HG02798 (cell line): ENCODE measurements around the gene BMP8A.
"Not testable (repeated sequence)": the region's sequence is repeated elsewhere in the genome, so short reads cannot be mapped to it uniquely, and the experiment has no call there.

Source experiments
- ATAC-seq: cut with Tn5 transposase; IDR thresholded peaks from one replicate; pipeline ENCODE4 v1.9.1; 2021; ENCODE audit warnings: mild to moderate bottlenecking; ENCODE audit not compliant: unreplicated experiment, poor library complexity

Gene BMP8A

DNA sequence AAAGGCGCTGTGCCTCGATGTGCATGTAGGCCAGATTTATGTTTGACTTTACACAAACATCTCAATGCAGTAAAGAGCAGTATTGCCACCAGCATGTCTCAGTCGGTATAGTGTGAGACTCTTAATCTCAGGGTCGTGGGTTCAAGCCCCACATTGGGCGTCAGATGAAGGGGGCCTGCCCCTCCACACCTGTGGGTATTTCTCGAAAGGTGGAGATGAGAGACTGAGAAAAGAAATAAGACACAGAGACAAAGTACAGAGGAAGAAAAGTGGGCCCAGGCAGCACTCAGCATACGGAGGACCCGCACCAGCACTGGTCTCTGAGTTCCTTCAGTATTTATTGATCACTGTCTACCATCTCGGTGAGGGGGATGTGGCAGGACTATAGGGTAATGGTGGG is 13.0 kb downstream of the BMP8A start:
- not testable (repeated sequence) for ATAC-seq

DNA sequence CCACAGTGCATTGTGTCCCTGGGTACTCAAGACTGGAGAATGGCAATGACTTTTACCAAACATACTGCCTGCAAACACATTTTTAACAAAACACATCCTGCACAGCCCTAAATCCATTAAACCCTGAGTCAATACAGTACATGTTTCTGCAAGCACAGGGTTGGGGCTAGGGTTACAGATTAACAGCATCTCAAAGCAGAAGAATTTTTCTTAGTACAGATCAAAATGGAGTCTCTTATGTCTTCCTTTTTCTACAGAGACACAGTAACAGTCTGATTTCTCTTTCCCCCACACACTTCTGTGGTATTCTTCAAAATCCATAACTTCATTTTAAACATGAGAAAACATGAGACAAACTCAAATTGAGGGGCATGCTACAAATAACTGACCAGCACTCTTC is 13.9 kb downstream of the BMP8A start:
- no peak for ATAC-seq

DNA sequence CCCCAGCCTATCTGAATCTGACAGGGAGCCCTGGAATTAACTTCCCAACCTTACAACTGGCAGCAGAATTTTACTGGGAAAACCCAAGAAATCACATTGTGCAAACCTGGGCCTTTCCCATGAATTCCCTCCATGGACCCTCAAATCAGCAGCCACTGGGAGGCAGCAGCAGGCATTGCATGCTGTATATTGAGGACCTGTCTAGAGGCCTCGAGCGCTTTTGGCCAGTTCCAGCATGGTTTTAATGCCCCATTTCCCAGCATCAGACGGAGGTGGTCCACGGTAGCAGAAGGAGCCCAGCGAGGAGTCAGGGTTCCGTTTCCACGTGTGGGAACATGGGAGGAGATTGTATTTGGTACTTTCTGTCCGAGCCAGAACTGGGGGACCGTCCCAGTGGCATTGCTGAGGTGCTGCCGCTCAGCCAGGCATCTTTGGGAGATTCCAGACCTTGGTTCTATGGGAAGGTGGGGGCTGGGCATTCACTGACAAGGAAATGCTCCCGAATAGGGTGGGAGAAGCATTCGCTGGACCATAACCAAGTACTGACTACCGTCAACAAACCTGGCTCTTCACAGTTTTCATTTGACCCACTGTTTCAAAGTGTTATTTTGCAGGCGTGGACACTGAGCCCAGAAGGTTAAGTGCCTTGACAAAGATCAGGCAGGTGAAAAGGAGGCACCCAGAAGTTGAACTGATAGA is 15.9 kb downstream of the BMP8A start:
- ATAC-seq, result no peak

DNA sequence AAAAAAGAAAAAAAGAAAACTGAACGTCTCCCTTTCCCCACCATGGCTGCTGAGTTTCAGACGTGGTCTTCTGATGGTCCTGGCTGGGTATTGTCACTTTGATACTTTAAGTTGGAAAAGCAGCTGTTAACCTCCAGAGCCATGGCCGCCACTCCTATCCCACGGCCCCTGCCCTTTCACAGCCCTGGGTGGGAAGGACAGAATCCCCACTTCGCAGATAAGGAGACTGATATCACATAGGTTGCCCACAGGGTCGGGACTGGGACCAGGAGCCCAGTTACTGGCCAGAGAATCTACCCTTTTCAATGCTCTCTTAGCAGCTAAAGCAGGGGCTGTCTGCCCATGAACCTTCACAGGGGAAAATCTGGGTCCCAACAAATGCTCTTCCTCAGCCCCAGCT is 16.8 kb downstream of the BMP8A start:
- no peak for ATAC-seq

DNA sequence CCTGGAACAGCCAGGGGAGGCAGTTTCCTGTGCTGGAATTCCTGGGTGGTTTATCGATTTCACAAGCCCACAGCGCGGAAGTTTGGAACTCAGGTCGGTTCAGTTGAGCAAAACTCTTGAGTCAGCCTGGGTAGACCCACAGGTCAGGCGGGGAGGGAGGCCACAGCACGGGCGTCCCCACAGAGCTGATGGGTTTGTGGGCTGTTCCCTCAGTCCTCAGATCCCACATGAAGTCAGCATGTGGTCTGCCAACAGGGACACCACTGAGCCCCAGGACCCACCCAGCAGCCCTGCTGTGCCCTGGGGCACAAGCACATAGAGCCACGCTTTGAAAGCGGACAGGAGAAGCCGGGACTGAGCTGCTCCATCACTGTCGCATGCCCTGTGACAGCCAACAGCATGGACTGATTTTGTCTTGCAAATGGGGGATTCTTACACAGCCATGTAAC is 17.4 kb downstream of the BMP8A start:
- ATAC-seq, result peak; percentile 14

DNA sequence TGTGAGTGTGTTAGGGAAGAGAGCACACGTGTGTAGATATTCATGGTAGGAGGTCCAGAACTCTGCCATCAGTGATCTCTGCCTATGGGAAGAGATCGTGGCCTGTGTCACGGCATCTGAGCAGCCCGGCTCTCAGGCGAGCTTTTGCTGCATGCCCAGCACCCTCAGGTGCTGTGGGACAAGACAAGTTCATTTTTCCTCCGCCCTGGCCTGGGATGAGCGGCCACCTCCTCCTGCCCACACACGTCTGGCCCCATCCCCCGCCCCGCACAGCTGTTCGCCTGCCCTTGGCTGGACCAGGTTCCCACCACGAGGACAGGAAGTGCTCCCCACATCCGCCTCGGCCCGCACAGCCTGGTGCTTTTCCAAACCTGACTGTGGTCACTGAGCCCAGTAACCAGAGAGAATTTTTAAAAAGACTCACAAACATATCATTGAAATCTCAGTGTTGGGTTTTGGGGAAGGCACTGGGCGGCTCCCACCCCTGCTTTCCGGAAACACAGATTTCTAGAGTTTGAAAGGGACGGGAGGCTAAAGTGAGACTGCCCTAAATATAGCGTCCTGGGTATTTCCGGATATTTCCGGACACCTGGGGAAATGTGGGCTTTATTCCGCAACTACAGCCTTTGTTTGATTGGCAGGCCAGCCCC is 18.0 kb downstream of the BMP8A start:
- peak; percentile 72 for ATAC-seq

DNA sequence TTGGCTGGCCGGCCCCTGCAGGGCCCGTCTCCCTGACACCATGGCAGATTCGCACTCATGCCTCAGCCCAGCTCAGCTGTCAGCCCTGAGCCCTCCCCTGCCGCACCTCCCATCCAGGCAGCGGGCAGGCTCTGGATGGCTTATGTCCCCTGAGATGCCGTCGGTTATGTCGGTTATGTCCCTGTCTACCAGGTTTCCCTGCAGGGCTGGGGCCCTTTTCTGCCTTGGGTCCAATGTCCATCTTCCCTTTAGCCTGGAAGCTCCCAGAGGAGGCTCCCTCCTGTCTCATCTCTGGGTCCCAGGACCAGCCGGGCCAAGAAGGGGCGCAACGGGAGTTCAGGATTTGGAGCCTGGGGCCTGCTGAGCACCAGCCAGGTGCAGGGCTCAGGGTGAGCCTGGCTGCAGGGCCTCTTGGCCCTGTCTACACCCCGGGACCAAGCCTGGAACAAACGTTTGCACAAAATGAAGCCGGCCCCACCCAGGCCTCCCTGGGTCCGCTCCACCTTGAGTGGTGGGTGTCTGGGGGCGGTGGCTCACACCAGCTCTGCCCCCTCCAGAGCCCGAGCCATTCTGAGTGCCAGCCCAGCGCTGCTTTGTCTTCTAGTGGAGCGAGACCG is 19.2 kb downstream of the BMP8A start:
- not testable (repeated sequence) for ATAC-seq

DNA sequence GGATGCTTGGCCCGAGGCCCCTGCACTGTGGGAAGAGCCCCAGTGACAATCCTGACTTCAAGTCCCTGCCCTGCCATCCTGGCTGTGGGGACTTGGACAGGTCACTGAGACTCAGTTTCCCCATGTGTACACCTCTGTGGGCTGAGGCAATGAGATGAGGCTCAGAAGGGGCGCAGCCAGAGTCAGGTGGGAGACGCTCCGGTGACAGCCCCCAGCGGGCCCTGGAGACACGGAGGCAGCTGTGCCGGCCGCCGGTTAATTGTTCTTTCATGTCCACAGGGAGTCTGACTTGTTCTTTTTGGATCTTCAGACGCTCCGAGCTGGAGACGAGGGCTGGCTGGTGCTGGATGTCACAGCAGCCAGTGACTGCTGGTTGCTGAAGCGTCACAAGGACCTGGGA is 20.0 kb downstream of the BMP8A start:
- not testable (repeated sequence) for ATAC-seq

DNA sequence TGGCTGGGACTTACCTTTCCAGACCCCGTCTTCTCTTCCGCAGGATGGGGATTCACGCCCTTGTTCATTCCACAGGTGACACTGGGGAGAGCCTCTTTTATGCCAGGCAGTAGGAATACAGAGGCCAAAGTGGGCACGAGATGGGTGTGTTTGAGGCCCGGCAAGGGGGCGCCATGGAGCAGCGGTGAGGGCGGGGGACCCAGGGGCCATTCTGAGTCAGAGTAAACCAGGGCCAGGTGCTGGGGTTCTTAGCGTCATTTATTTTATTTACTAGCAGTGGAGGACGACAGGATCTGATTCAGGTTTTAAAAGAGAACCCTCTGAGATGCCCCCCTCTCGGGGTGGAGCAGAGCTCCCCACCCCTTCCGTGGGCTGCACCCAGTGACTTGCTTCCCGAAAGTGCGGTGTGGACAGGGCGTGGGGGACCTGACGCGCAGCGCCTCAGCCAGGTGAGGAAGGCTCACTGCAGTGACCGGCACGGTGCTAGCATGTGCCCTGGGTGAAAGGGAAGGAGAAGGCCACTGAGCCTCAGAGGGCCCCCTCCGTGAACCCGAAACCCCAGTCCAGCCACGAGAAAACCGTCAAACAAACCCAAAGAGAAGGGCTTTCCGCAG is 20.9 kb downstream of the BMP8A start:
- not testable (repeated sequence) for ATAC-seq

DNA sequence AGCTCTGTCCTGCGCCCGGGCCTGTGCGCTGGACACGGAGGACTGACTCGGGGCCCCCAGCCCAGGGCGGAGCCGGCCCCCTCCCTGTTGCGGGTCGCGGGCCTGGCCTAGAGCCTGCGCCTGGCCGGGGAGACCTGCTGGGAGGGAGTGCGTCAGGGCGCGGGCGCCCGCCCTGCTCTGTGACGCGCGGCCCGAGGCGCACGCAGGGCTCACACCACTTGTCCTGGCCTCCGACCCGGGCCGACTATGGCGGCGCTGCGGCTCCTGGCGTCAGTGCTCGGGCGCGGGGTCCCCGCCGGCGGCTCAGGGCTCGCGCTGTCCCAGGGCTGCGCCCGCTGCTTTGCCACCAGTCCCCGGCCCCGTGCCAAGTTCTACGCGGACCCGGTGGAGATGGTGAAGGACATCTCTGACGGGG is 23.3 kb downstream of the BMP8A start:
- ATAC-seq, result not testable (repeated sequence)

DNA sequence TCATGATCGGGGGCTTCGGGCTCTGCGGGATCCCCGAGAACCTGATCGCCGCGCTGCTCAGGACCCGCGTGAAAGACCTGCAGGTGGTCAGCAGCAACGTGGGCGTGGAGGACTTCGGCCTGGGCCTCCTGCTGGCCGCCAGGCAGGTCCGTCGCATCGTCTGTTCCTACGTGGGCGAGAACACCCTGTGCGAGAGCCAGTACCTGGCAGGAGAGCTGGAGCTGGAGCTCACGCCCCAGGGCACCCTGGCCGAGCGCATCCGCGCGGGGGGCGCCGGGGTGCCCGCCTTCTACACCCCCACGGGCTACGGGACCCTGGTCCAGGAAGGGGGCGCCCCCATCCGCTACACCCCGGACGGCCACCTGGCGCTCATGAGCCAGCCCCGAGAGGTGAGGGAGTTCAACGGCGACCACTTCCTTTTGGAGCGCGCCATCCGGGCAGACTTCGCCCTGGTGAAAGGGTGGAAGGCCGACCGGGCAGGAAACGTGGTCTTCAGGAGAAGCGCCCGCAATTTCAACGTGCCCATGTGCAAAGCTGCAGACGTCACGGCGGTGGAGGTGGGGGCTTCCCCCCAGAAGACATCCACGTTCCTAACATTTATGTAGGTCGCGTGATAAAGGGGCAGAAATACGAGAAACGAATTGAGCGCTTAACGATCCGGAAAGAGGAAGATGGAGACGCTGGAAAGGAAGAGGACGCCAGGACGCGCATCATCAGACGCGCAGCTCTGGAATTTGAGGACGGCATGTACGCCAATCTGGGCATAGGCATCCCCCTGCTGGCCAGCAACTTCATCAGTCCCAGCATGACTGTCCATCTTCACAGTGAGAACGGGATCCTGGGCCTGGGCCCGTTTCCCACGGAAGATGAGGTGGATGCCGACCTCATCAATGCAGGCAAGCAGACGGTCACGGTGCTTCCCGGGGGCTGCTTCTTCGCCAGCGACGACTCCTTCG is 24.0 kb downstream of the BMP8A start:
- ATAC-seq, result not testable (repeated sequence)

DNA sequence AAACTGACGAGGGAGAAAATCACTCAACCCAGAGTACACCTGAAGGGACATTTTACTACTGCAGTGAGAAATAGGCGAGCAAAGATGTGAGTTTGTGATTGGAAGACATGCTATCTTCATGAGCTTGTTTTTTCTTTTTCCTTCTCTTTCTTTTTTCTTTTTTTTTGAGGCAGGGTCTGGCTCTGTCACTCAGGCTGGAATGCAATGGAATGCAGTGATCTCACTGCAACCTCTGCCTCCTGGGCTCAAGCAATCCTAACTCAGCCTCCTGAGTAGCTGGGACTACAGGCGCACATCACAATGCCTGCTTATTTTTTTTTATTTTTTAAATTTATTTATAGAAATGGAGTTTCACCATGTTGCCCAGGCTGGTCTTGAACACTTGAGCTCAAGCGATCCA is 25.4 kb downstream of the BMP8A start:
- ATAC-seq, result not testable (repeated sequence)

DNA sequence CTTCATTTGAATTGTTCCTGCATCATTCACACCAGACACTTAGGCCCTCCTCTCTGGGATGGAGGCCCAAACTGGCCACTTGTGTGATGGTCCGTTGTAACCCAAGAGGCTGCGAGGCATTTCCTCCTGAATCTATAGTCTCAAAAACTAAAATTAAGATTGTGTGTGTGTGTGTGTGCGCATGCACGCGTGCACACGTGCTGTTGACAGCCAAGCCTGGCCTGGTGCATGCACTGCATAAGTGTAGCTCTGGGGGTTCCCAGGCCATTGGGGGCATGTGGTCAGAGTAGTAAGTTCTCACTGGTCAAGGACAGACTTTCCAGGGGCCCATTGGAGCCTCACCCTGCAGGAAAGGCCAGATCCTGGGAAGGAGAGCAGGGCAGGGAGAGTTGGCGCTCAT is 26.5 kb downstream of the BMP8A start:
- ATAC-seq, result not testable (repeated sequence)

DNA sequence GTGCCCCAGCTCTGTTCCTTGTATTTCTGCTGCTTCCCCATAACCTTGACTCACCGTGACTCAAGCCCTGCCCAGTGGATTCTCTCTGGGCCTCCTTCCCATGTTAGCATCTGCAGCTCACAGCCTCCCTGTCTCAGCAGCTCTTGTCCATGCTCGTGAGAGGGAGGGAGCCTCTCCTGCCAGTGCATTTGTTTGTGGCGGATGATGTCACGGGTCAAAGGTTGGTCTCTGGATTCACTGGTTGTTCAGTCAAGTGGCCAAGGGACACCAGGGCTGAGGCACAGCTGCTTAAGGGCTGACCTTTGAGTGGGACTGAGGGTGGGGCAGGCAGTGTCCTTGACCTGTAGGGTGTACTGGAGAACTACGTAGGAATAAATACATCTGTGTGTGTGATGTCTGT is 27.9 kb downstream of the BMP8A start:
- ATAC-seq, result not testable (repeated sequence)

DNA sequence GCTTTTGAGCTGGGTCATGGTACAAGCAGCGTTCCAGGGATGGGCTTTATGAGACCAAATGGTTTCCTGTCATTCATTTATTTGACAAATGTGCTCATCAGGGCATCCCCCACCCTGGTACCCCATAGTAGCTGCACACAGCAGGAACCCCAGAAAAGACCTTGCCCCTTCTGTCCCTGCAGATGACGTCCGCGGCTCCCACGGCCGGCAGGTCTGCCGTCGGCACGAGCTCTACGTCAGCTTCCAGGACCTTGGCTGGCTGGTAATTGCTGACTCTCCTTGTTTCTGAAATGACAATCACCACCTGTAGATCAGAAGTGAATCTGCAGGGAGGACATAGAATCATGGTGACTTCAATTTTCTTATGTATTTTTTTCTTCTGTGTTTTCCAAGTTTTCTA is 30.8 kb downstream of the BMP8A start:
- not testable (repeated sequence) for ATAC-seq

DNA sequence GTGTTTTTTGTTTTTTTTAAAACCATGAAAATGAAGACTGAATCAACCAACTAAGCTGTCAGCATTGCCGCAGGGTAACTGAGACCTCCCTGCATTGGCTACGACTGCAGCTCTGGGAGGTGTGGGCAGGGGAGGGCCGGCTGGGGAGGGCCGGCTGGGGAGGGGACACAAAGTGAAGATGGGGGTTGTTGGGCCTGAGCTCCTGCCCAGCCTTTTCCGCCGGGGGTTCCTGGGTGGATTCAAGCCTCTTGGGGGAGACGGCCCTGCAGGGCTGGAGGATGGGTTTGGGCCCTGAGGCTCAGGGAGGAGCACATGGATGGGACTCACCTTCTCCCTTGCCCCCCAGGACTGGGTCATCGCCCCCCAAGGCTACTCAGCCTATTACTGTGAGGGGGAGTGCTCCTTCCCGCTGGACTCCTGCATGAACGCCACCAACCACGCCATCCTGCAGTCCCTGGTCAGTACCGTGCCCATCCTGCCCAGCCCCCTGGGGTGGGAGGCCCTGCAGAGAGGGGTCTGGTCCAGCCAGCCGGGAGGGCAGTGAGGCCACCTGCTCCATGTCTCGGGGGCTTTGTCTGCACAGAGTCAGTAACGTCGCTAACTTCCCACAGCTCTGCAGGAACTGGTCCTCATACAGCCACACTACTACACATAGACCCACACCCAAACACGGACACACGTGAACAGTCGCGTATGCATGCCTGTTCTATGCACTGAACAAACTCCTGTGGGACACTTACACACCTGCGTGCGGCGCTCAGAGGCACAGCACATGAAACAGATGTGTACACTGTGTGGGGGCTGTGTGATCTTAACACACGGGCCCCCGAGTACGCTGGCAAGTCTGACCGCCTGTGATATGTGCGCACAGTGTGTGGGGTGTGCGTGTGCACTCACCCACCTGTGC is 31.5 kb downstream of the BMP8A start:
- no peak for ATAC-seq

DNA sequence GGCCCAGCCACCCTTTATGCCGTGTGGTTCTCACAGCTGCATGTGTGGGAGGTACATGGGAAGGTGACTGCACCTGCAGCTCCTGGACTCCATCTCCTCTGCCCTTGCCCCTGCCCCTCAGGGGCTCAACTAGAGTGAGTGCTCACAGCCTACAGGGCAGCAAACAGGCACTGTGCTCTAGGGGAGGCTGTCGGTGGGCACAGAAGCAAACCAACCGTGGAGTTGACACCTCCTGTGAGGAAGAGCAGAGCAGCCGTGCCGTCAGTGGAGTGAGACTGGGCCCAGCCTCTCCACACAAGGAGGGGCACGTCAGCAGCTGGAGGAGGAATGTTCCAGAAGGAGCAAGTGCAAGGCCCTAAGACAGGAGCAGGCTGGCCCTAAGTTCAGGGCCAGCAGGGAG is 32.7 kb downstream of the BMP8A start:
- ATAC-seq, result no peak

DNA sequence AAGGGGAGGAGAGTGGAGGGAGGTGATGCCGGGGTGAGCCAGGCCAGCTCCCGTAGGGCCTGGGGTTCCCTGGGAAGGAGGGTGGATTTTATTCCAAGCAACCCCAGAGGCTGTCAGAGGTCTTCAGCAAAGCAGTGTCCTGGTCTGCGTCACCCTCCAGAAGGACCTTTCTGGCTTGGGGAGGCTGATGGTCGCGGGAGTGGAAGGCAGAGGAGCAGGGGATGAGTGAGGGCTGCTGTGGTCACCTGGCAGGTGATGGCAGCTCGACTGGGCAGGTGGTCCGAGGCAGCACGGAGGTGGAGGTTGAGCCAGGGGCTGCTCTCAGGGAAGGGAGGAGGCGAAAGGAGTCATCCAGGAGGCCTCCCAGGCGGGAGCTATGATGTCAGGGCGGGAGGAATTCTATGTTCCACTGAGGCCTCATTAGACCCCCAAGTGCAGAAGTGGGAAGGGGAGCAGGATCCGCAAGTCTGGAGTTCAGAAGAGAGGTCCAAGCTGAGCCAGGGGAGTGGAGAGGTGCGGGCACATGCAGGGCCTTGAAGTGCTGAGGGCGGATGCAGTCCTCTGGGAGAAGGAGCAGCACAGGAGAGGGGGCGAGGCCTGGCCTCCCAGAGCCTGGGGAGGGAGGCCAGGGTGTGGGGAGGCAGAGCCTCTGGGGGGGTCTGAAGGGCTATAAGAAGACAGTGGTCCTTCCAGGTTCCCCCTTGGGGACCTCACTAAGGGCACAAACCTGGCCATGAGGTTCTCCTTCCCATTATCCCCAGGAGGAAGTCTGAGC is 33.3 kb downstream of the BMP8A start:
- no peak for ATAC-seq
